Measurements from ENCODE around the gene ECSIT.
"Not testable (repeated sequence)": the region's sequence is repeated elsewhere in the genome, so short reads cannot be mapped to it uniquely, and the experiment has no call there.

Gene ECSIT

GRCh38 chr19:11481534-11482383 lies 47.2 kb downstream of the ECSIT start:
- DNase-seq = no peak
- in situ Hi-C loops (cut with MboI; ENCODE audit: low pct_unique_long_range_greater_than_20kb, low sequenced_read_pairs) = no loop called here

DNA sequence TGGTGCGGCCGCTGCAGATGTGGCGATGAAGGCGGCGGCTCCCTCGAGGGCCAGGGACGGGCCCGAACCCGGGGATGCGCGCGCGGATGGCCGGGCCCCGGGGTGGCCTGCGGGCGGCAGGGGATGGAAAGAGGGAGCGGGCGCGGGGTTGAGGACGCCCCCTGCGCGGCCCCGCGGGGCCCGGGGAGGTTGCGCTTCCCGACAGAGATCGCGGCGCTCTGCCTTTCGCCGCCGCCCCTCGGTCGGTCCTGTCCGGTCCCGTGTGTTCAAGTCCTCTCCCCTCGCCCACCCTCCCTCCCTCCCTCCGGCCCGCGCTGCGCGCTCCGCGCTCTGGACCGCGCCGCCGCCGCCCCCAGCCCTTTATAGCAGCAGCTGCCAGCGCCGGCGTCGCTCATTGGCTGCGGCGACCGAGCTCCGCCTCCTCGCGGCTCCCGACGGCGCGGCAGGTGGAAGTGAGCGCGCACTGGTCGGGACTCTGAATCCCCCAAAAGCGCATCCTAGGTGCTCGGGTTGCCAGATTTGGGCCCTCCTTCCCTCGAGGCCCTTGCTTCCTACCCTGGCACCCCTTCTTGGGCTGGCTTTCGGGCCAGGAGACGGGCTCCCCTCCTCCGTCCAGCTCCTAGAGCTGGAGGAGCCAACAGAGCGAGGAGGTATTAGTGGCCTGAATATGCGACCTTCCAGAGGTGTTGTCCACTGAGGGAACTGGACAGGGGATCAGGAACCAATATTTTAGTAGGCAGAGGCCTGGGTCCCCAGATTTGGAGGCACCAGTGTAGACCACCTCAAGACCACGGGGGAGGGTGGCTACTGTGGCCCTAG lies 48.0 kb downstream of the ECSIT start, which contains the start of gene ELAVL3:
Gene ELAVL3 (minus strand): TSS at position 332 of the 819 bp plus-strand sequence. CDS start 438 bp downstream, outside the sequence.
- DNase-seq = no peak
- in situ Hi-C loops (cut with MboI; ENCODE audit: low pct_unique_long_range_greater_than_20kb, low sequenced_read_pairs) = no loop called here

DNA sequence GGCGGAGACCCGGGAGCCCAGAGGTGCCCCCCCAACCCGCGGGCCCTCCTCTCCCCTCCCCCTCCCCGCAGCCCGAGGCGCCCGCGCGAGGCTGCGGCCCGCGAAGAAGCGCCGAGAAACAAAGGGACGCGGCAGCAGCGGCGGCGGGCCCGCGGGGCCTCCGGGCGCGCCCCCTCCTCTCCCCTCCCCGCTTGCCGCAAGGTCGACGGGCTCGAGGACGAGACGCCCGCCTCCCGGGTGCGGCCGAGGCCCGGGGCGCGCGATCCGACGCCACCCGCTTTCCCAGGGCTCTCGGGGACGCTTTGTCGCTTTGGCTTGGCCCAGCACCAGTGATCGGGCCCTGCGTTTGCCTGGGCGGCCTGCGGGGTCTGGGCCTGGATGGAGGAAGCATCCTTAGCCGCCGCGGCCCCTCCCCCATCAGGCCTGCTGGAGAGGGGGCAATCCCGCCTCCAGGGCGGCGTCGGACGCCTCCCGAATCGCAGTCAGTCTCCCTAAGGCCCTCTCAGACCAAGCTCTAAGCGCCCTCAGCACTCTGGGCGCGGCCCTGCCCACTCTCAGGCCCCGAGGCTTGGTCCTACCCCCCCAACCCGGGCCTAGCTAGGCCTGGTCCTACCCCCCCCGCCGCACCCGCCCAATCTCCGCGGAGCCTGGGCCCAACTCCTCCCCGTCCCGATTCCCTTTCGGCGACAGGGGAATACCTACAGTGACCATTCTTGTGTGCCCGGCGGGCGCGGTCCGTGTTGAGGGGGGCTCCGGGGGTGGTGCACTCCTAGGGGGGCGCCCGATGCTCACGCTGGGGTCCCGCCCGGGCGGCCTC lies 48.8 kb downstream of the ECSIT start:
- no peak for DNase-seq
- in situ Hi-C loops (cut with MboI; ENCODE audit: low pct_unique_long_range_greater_than_20kb, low sequenced_read_pairs) = no loop called here

- in situ Hi-C loops (cut with MboI; ENCODE audit: low pct_unique_long_range_greater_than_20kb, low sequenced_read_pairs) = no loop called here
- no peak for DNase-seq
Observed at GRCh38 chr19:11479090-11479897, 49.6 kb downstream of the ECSIT start.

DNA sequence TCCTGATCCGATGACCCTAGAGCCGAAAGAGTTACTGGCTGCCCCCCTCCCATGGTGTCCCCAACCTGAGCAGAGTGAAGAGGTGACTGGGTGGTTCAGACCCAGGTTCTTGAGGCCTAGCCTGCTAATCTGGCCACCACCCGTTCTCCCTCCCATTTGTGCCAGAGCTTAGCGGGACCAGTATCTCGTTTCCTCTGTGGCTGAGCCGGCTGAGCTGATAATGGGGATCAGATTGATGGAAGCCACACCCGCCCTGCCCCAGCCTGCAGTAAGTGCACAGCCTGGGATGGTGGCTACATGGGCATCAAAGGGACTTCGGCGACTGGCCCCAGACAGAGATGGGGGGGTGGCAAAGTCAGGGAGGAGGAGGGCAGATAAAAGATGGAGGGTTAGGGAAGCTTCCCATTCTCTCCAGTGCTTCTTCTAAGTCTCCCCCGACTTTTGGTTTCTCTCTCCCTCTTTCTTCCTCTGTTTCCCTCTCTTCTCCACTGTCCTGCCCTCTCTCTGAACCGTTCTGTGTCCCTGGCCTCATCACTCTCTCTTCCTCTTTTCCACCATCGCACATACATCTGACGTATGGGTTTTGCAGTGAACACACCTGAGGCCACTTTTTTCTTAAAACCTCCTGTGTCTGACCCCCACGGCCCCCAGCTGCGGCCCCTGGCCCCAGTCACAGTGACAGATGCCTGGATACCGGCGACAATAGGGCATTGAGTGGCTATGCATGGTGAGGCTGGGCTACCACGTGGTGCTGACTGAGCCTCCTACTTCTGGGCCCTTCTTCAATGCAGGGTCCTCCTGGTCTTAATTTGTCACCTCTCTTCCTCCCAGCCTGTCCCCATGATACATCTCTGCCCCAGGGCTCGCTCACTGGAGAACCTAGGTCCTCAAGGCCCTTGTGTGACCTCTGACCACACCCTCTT lies 50.5 kb downstream of the ECSIT start:
- in situ Hi-C loops (cut with MboI; ENCODE audit: low pct_unique_long_range_greater_than_20kb, low sequenced_read_pairs) = no loop called here
- DNase-seq = no peak

GRCh38 chr19:11475861-11476260 lies 53.1 kb downstream of the ECSIT start:
- DNase-seq = no peak
- in situ Hi-C loops (cut with MboI; ENCODE audit: low pct_unique_long_range_greater_than_20kb, low sequenced_read_pairs) = no loop called here

DNA sequence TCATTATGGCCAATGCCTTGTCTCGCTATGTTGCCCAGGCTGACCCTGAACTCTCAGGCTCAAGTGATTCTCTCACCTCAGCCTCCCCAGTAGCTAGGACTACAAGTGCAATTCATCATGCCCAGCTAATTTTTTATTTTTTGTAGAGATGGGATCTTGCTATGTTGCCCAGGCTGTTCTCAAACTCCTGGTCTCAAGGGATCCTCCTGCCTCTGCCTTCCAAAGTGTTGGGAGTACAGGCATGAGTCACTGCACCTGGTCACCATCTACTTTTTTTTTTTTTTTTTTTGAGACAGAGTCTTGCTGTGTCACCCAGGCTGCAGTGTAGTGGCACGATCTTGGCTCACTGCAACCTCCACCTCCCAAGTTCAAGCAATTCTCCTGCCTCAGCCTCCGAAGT lies 53.6 kb downstream of the ECSIT start:
- in situ Hi-C loops (cut with MboI; ENCODE audit: low pct_unique_long_range_greater_than_20kb, low sequenced_read_pairs) = not testable (repeated sequence)

GRCh38 chr19:11473725-11474124 lies 55.2 kb downstream of the ECSIT start:
- no peak for DNase-seq
- in situ Hi-C loops (cut with MboI; ENCODE audit: low pct_unique_long_range_greater_than_20kb, low sequenced_read_pairs) = no loop called here

More for the DNA sequence above, 53.6 kb downstream of the ECSIT start:
- DNase-seq = not testable (repeated sequence)

- DNase-seq; in situ Hi-C loops (cut with MboI; ENCODE audit: low pct_unique_long_range_greater_than_20kb, low sequenced_read_pairs): not testable (repeated sequence)
Observed at GRCh38 chr19:11468266-11468845, 60.6 kb downstream of the ECSIT start.

DNA sequence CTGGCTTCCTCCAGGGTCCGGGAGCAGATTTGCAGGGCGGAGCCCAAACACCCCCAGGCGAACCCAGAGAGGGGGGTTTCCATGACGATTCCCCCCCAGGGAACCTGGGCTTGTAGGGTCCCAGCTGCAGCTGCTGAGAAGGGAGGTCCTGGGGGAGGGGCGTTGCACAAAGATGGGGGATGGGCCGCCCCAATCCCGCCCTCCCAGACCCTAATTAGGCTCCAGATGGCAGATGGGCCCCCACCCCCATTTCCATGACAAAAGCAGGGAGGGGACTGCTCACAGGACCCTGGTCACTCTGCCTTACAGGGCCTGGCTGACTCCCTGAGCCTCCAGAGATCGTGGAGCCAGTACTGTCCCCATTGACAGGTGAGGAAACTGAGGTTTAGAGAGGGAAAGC lies 63.3 kb downstream of the ECSIT start:
- in situ Hi-C loops (cut with MboI; ENCODE audit: low pct_unique_long_range_greater_than_20kb, low sequenced_read_pairs) = no loop called here
- DNase-seq = no peak

DNA sequence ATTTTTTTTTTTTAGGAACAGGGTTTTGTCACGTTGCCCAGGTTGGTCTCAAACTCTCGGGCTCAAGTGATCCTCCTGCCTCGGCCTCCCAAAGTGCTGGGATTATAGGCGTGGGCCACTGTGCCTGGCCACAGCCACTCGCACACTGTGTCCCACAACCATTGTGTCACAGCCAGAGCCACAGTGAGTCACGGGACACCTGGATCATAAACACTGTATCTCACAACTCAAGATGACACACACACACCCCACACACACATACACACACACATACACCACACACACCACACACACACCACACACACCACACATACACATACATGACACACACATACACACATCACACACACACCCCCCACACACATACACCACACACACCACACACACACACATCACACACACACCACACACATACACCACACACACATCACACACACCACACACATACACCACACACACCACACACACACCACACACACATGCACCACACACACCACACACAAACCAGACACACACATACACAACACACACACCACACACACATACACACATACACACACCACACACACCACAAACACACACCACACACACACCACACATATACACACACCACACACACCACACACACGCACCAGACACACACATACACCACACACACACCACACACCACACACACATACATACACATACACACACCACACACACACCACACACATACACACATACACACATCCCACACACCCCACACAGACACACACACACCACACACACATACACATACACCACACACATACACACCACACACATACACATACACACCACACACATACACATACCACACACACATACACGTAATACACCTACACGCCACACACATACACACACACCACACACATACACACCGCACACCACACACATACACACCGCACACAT lies 64.3 kb downstream of the ECSIT start:
- in situ Hi-C loops (cut with MboI; ENCODE audit: low pct_unique_long_range_greater_than_20kb, low sequenced_read_pairs) = no loop called here
- no peak for DNase-seq

DNA sequence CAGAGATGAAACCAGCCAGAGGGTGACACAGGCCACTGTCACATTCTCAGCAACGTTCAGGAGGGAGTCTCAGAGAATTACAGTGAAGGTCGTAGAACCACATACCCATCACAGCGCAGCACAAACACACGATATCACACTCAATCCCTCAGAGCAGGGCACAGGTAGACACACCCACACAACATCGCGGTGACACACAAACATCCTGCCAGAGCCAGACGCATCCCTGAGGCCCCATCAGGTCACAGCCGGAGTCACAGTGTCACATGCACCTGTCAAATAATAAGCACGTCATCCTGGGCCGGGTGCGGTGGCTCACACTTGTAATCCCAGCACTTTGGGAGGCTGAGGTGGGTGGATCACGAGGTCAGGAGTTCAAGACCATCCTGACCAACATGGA lies 65.5 kb downstream of the ECSIT start:
- DNase-seq = no peak
- in situ Hi-C loops (cut with MboI; ENCODE audit: low pct_unique_long_range_greater_than_20kb, low sequenced_read_pairs) = no loop called here

- in situ Hi-C loops (cut with MboI; ENCODE audit: low pct_unique_long_range_greater_than_20kb, low sequenced_read_pairs) = no loop called here
- DNase-seq = no peak
Observed at GRCh38 chr19:11461453-11461852, 67.5 kb downstream of the ECSIT start.

DNA sequence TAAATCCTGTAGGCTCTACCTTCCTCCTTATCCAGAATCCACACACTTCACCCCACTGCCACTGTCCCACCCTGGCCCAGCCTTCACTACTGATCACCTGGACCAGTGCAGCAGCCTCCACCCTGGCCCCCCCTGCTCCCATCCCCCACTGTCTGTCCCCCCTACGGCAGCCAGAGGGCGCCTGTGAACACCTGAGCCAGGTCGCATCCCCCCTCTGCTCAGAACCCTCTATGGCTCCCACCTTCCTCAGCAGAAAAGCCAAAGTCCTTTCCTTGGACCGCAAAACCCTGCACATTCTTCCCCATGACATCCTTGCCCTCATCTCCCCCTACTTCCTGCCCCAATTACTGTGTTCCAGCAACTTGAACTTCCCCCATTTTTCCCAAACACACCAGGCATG lies 68.7 kb downstream of the ECSIT start:
- DNase-seq = no peak
- in situ Hi-C loops (cut with MboI; ENCODE audit: low pct_unique_long_range_greater_than_20kb, low sequenced_read_pairs) = no loop called here

GRCh38 chr19:11458912-11459311 lies 70.0 kb downstream of the ECSIT start:
- DNase-seq; in situ Hi-C loops (cut with MboI; ENCODE audit: low pct_unique_long_range_greater_than_20kb, low sequenced_read_pairs): not testable (repeated sequence)

DNA sequence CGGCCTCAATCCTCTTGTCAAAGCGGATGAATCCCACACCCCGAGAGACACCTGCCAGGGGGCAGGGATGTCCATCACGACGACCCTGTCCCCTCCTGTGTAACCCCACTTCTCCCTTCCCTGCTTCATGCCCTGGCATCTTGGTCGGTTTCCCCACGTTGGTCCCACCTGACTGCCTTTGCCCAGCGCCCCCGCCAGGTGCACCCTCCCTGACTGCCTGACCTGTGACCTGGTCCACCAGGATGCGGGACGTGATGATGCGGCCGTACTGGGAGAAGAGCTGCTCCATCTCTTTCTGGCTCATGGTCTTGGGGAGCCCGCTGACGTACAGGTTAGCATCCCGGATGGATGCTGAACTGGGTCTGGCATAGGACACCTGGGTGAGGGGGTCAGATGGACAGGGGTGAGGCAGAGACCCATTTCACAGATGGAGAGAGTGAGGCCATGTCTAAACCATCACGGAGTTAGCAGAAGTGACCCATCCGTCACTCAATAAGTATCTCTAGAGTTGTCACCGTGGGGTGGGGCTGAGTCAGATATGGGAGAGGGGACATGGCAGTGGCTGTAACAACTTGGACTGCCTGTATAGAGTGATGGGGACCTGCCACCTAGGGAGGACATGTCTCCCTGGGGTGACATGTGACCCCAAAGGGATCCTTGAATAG lies 70.6 kb downstream of the ECSIT start:
- DNase-seq = no peak
- in situ Hi-C loops (cut with MboI; ENCODE audit: low pct_unique_long_range_greater_than_20kb, low sequenced_read_pairs) = no loop called here

Data from KBM-7 (cell line).